ENCODE measurements around the gene TRPM2.
"Not testable (repeated sequence)": the region's sequence is repeated elsewhere in the genome, so short reads cannot be mapped to it uniquely, and the experiment has no call there.

Gene TRPM2

GRCh38 chr21:44415073-44416025, 61.9 kb downstream of the TRPM2 start:
- DNase-seq (ENCODE audit: low read depth in 2 of 2): no peak

- no peak for DNase-seq (ENCODE audit: low read depth in 2 of 2)
Measured at GRCh38 chr21:44416193-44416592, 62.8 kb downstream of the TRPM2 start.

GRCh38 chr21:44417621-44418107, 64.2 kb downstream of the TRPM2 start:
- not testable (repeated sequence) for DNase-seq (ENCODE audit: low read depth in 2 of 2)

GRCh38 chr21:44418108-44418875, 64.9 kb downstream of the TRPM2 start:
- no peak for DNase-seq (ENCODE audit: low read depth in 2 of 2)

- DNase-seq (ENCODE audit: low read depth in 2 of 2): no peak
Measured at GRCh38 chr21:44418876-44419230, 65.4 kb downstream of the TRPM2 start.

- DNase-seq (ENCODE audit: low read depth in 2 of 2): no peak
Measured at GRCh38 chr21:44419679-44420078, 66.3 kb downstream of the TRPM2 start.

GRCh38 chr21:44420416-44421205, 67.2 kb downstream of the TRPM2 start:
- no peak for DNase-seq (ENCODE audit: low read depth in 2 of 2)

GRCh38 chr21:44421901-44422840, 68.8 kb downstream of the TRPM2 start:
- no peak for DNase-seq (ENCODE audit: low read depth in 2 of 2)

- DNase-seq (ENCODE audit: low read depth in 2 of 2): no peak
Measured at GRCh38 chr21:44423312-44423821, 69.9 kb downstream of the TRPM2 start.

GRCh38 chr21:44423941-44424607, 70.7 kb downstream of the TRPM2 start:
- no peak for DNase-seq (ENCODE audit: low read depth in 2 of 2)

GRCh38 chr21:44424608-44425306, 71.3 kb downstream of the TRPM2 start:
- no peak for DNase-seq (ENCODE audit: low read depth in 2 of 2)

GRCh38 chr21:44425307-44425894, 72.0 kb downstream of the TRPM2 start:
- DNase-seq (ENCODE audit: low read depth in 2 of 2): no peak

- no peak for DNase-seq (ENCODE audit: low read depth in 2 of 2)
Measured at GRCh38 chr21:44425895-44426662, 72.7 kb downstream of the TRPM2 start.

- no peak for DNase-seq (ENCODE audit: low read depth in 2 of 2)
Measured at GRCh38 chr21:44426663-44427191, 73.3 kb downstream of the TRPM2 start.

GRCh38 chr21:44427241-44428120, 74.1 kb downstream of the TRPM2 start:
- DNase-seq (ENCODE audit: low read depth in 2 of 2): no peak

GRCh38 chr21:44428281-44428960, 75.0 kb downstream of the TRPM2 start:
- peak; percentile 33 to 43 for DNase-seq (ENCODE audit: low read depth in 2 of 2)

Measured in stimulated activated CD4-positive, alpha-beta T cell treated with anti-CD3 and anti-CD28 coated beads, Interleukin-15, amount 100 ng/mL, for 48 hours (primary cell).